HAP-1 (cell line): ENCODE data around the gene MRPL53.
"Not testable (repeated sequence)": the region's sequence is repeated elsewhere in the genome, so short reads cannot be mapped to it uniquely, and the experiment has no call there.

Experiments
- DNase-seq, 2 experiments: peaks; one replicate each; pipeline ENCODE4 v3.0.0-alpha.2; 2016 to 2020; ENCODE audit warnings: low spot score in 2 of 2
- H3K27me3 ChIP-seq: fragments of 250-450 bp; sonication (Bioruptor Pico); 2 replicates; pipeline ENCODE4 v1.5.1; 2020; ENCODE audit warnings: low read depth, mild to moderate bottlenecking, moderate library complexity
- H3K36me3 ChIP-seq: fragments of 250-450 bp; sonication (Bioruptor Pico); replicated peaks from 2 replicates; pipeline ENCODE4 v1.5.1; 2020; ENCODE audit warnings: mild to moderate bottlenecking
- H3K4me1 ChIP-seq: fragments of 250-450 bp; sonication (Bioruptor Pico); 2 replicates; pipeline ENCODE4 v1.5.1; 2020; ENCODE audit warnings: mild to moderate bottlenecking
- H3K4me3 ChIP-seq: fragments of 250-450 bp; sonication (Bioruptor Pico); 2 replicates; pipeline ENCODE4 v1.5.1; 2020; ENCODE audit warnings: mild to moderate bottlenecking, moderate library complexity
- H3K9me3 ChIP-seq: fragments of 250-450 bp; sonication (Bioruptor Pico); 2 replicates; pipeline ENCODE4 v1.5.1; 2020; ENCODE audit warnings: mild to moderate bottlenecking, moderate library complexity
- in situ Hi-C: fragments of 300-500 bp; cut with MboI; formaldehyde crosslinking; loops from 3 replicates; pipeline ENCODE4 v1.14.3; 2020; ENCODE audit warnings: low sequenced_read_pairs, inconsistent platforms, mixed read lengths

Gene MRPL53

GRCh38 chr2:74497777-74498499 is 25.5 kb upstream of the MRPL53 start:
- in situ Hi-C loops, result no loop called here
- DNase-seq, result no peak
- Histone ChIP-seq H3K9me3 (no peaks in the 10 kb centered on the region), H3K4me1 (no peaks in the 10 kb centered on the region), H3K4me3 (no peak overlapping the region), H3K27me3 (no peaks in the 10 kb centered on the region), H3K36me3 (peaks cover 2% of the 10 kb centered on the region)

GRCh38 chr2:74496997-74497776 is 24.7 kb upstream of the MRPL53 start:
- no peaks in the 10 kb centered on the region for H3K27me3 ChIP-seq
- H3K36me3 ChIP-seq, result peaks cover 8% of the 10 kb centered on the region
- no peak overlapping the region for H3K4me3 ChIP-seq
- in situ Hi-C loops, result no loop called here
- H3K4me1 ChIP-seq, result no peaks in the 10 kb centered on the region
- H3K9me3 ChIP-seq, result no peaks in the 10 kb centered on the region
- no peak for DNase-seq

GRCh38 chr2:74495440-74495839 is 23.0 kb upstream of the MRPL53 start:
- H3K27me3 ChIP-seq, result no peaks in the 10 kb centered on the region
- H3K4me1 ChIP-seq, result no peaks in the 10 kb centered on the region
- H3K4me3 ChIP-seq, result no peak overlapping the region
- H3K9me3 ChIP-seq, result no peaks in the 10 kb centered on the region
- in situ Hi-C loops, result no loop called here
- H3K36me3 ChIP-seq, result peaks cover 23% of the 10 kb centered on the region
- no peak for DNase-seq

GRCh38 chr2:74493546-74493945 is 21.1 kb upstream of the MRPL53 start:
- in situ Hi-C loops, result no loop called here
- peaks cover 23% of the 10 kb centered on the region for H3K36me3 ChIP-seq
- no peaks in the 10 kb centered on the region for H3K9me3 ChIP-seq
- no peak for DNase-seq
- no peaks in the 10 kb centered on the region for H3K4me1 ChIP-seq
- no peaks in the 10 kb centered on the region for H3K27me3 ChIP-seq
- no peak overlapping the region for H3K4me3 ChIP-seq

- in situ Hi-C loops, result no loop called here
- peaks cover 30% of the 10 kb centered on the region for H3K36me3 ChIP-seq
- H3K4me3 ChIP-seq, result no peak overlapping the region
- H3K4me1 ChIP-seq, result no peaks in the 10 kb centered on the region
- DNase-seq, result no peak
- H3K9me3 ChIP-seq, result no peaks in the 10 kb centered on the region
- H3K27me3 ChIP-seq, result no peaks in the 10 kb centered on the region
Observed at GRCh38 chr2:74491648-74492544, 19.4 kb upstream of the MRPL53 start.

GRCh38 chr2:74489906-74490305 is 17.4 kb upstream of the MRPL53 start:
- Histone ChIP-seq H3K36me3 (peaks cover 30% of the 10 kb centered on the region), H3K4me3 (no peak overlapping the region), H3K9me3 (no peaks in the 10 kb centered on the region), H3K27me3 (no peaks in the 10 kb centered on the region), H3K4me1 (no peaks in the 10 kb centered on the region)
- in situ Hi-C loops, result loop anchor here (5.0 kb wide), 1 partner anchor 87 kb away; no protein-coding TSS in a partner anchor
- DNase-seq, result no peak

GRCh38 chr2:74488643-74489481 is 16.4 kb upstream of the MRPL53 start:
- peaks cover 30% of the 10 kb centered on the region for H3K36me3 ChIP-seq
- in situ Hi-C loops, result loop anchor here (5.0 kb wide), 1 partner anchor 88 kb away; no protein-coding TSS in a partner anchor
- H3K4me3 ChIP-seq, result no peak overlapping the region
- no peaks in the 10 kb centered on the region for H3K9me3 ChIP-seq
- no peaks in the 10 kb centered on the region for H3K4me1 ChIP-seq
- no peak for DNase-seq
- H3K27me3 ChIP-seq, result no peaks in the 10 kb centered on the region

- Histone ChIP-seq H3K36me3 (peaks cover 15% of the 10 kb centered on the region), H3K4me3 (no peak overlapping the region), H3K4me1 (peaks cover 5% of the 10 kb centered on the region), H3K27me3 (no peaks in the 10 kb centered on the region), H3K9me3 (no peaks in the 10 kb centered on the region)
- DNase-seq, result no peak
- in situ Hi-C loops, result loop anchor here (5.0 kb wide), 1 partner anchor 91 kb away; no protein-coding TSS in a partner anchor
Observed at GRCh38 chr2:74486141-74486540, 13.7 kb upstream of the MRPL53 start.

- H3K9me3 ChIP-seq, H3K4me1 ChIP-seq, H3K27me3 ChIP-seq, in situ Hi-C loops, DNase-seq: not testable (repeated sequence)
- H3K36me3 ChIP-seq, result peaks cover 23% of the 10 kb centered on the region
- peak overlapping the region; percentile 95 for H3K4me3 ChIP-seq
Observed at GRCh38 chr2:74483675-74484164, 11.2 kb upstream of the MRPL53 start.

- H3K4me1 ChIP-seq, result peaks cover 7% of the 10 kb centered on the region
- no peaks in the 10 kb centered on the region for H3K27me3 ChIP-seq
- peaks cover 25% of the 10 kb centered on the region for H3K36me3 ChIP-seq
- in situ Hi-C loops, result no loop called here
- peak; percentile 92 to 97 for DNase-seq
- no peaks in the 10 kb centered on the region for H3K9me3 ChIP-seq
- peak within 1 kb of the TSS; percentile 95 for H3K4me3 ChIP-seq
Observed at GRCh38 chr2:74482801-74483674, 10.6 kb upstream of the MRPL53 start, which contains the start of the genes CCDC142 and TTC31. Gene CCDC142, minus strand, starts transcription at chr2:74482998. Its CDS starts 161 bp downstream, at chr2:74482837. Gene TTC31, plus strand, starts transcription at chr2:74483081. Its CDS starts 15 bp downstream, at chr2:74483096.

- H3K4me1 ChIP-seq, result peaks cover 7% of the 10 kb centered on the region
- DNase-seq, result peak in 1 of 2 experiments; percentile 34
- in situ Hi-C loops, result no loop called here
- H3K36me3 ChIP-seq, result peaks cover 25% of the 10 kb centered on the region
- H3K9me3 ChIP-seq, result no peaks in the 10 kb centered on the region
- H3K27me3 ChIP-seq, result no peaks in the 10 kb centered on the region
- peak overlapping the region; percentile 95 for H3K4me3 ChIP-seq
Observed at GRCh38 chr2:74481961-74482800, 9.7 kb upstream of the MRPL53 start.
